Occipital lobe (tissue), 2 donors: ENCODE data around the gene CALML3. TPM values are rescaled to one million over a fixed set of nuclear protein-coding genes. Genes with fewer than 3 reads are reported as not detected.

Source experiments
- DNase-seq: peaks from one replicate; lab custom pipeline; 2025; lab: John Stamatoyannopoulos, UW
- total RNA-seq: library from RNA; depleted of rRNA; stranded (reverse); fragments of >200 nt; gene quantifications from one replicate; pipeline ENCODE4 v1.2.3, GENCODE V29; 2014

CALML3 gene
- total RNA-seq, 1 donor from 2014 or later = not detected

GRCh38 chr10:5525561-5526341 lies 990 bp downstream of the CALML3 start:
- DNase-seq = no peak

DNA sequence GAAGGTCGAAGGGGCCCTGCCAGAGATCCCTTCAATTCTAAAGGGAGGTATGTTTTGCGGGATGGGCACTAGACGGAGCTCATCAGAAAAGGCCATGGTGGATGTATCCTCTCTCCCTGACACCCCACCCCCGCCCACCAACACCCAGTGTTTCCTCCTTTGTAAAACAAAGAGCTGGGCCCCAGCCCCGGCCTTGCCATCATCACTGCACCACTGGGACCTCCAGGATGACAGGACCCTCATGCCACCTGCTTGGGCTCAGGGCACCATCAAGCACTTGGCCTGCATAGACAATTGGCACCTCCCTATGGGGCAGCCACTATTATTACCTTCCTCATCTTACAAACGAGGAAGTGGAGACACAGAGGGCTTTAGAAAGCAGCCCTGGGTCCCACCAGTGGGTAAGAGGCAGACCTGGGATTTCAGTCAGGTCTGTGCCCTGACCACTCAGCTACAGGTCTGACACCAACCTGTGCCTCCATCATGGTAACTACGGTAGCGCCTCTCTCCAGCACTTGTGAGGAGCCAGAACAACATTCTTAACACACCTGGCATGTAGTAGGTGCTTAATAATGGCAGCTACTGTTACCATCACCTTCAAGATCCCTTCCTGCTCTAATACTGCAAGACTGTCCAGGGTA lies 2.0 kb downstream of the CALML3 start:
- DNase-seq = no peak

GRCh38 chr10:5527332-5528200 lies 2.8 kb downstream of the CALML3 start:
- DNase-seq = no peak

- no peak for DNase-seq
These were observed 4.4 kb downstream of the CALML3 start for GRCh38 chr10:5528989-5529701.

DNA sequence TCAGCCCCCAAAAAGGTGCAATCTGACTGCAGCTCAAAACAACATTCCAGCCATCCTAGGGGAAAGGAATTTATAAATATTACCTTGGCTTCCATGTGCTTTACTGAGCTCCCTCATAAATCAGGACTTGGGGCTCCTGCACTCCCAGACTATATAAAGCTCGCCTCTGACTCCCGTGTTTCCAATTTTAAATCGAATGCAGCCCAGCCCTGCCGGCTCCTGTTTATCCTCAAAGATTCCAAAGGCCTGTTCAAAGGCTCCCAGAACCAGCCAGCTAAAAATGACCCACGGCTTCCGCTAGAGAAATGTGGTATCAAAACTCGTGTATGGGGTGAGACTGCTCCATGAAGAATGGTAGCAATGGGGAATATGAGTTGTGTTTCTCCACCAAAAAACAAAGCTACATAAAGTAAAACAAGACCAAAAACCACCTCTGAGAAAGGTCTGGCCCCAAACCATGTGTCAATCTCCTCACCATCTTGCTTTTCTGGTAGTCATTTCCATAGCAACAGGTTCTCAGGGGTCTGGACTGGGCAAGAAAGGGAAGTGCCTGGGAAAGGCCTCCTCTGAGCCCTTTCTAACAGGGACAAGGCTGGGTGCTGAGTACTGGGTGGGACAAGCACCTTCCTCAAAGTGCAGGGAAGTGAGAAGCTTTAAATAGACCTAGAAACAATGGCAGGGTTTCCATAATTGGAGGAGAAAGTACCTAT lies 5.1 kb downstream of the CALML3 start:
- no peak for DNase-seq

DNA sequence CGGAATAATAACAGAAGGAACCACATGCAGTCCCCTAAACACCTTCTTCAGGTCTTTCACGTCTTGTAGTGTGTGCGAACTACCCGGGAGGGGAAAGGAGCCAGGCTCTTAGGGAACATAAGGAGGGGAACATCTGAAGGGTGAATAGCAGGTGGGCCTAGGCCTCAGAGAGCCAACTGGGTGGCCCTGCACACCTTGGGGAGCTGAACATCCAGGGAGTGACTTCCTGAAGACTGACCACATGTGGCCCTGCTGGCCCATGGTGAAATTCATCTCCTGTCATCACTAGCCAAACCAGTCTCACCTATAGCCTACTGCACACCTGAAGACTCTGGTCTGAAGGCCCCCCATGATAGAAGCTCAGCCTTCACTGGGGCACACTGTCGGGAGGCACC lies 5.6 kb downstream of the CALML3 start:
- DNase-seq = no peak

- DNase-seq = no peak
These were observed 6.2 kb downstream of the CALML3 start for GRCh38 chr10:5530846-5531557.

DNA sequence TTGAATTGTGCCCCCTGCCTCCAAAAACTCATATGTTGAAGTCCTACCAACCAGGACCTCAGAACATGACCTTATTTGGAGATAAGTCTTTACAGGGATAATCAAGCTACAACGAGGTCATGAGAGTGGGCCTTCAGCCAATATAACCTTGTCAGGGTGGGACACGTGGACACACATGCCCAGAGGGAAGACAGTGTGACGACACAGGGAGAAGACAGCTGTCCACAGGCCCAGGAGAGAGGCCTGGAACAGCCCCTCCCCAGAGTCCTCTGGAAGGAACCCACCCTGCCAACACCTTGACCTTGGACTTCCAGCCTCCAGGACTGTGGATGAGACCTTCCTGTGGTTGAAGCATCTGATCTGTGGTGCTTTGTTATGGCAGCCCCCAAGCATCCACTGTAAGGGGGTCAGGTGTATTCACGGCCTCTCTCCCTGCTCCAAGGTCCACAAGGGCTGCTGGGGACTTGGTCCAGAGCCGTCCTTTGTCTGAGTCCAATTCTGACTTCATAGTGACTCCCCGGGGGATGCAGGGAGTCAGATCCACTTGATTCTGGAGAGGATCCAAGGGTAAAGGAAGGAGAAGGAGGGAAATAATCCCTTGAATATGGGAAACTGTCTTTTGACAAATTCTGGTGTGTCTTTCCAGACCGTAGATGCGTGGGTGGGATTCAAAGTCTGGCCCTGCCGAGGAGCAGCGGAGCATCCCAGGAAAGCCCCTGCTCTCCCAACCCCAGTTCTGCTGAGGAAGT lies 7.0 kb downstream of the CALML3 start:
- DNase-seq = no peak

DNA sequence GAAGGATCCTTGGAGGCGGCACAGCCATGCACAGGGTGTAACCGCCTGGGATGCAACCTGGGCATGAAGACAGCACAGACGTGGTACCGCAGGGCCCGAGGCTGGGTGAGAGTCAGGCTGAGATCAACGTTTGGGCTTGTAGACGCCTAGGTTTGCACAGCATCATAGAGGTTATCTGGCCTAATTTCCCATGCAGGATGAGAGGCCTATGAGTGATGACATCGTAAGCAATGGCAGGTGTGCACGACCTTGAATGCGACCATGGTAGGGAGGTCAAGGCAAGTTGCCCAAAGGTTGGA lies 7.5 kb downstream of the CALML3 start:
- DNase-seq = no peak

DNA sequence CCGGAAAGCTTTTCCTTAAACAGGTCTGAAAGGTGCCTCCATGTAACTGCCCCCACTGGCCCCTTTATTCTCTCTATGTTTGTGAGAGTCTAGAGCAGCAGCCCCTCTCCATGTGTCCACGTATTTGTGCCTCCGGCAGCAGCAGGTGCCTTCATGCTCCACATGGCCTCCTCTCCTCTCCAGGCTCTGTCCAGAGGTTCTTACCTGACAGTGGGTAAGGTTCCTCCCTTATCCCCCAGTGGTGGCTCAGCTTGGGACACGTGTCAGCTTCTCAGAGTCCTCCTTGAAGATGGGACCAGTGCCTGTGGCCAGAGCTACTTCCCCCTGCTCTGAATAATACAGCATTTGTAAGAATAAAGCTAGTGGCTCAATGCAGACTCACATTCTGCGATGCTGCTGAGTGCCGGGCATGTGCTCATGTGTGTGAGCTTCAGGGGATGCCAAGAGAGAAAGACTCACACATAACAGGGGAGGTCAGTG lies 7.9 kb downstream of the CALML3 start:
- no peak for DNase-seq

DNA sequence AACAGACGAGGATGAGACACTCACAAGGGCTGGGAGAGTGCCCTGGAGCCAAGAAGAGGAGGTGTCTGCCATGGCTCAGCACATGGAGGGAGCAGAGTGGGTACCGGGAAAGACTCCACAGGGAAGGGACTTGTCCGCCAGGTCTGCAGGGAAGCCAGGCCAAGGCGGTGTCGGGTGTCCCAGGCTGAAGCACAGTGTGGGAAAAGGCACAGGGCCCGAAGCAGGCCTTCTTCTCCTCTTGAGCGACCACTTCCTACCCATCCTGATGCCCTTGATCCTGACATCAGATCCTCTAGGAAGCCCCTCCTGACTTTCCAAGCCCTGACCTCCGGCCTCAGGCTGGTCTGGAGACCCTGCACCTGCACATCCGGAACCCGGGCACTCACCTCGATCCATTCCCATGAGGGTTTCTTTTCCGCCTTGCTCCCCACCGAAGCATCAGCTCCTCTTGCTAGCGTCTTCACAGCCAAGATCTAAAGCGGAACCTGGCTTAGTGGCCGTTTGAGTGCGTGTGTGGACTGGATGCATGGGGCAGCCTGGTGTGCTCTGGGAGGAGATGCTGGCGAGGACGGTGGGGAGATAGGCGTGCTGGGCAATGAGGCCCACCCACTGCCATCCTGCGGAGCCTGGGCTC lies 8.5 kb downstream of the CALML3 start:
- DNase-seq = no peak

DNA sequence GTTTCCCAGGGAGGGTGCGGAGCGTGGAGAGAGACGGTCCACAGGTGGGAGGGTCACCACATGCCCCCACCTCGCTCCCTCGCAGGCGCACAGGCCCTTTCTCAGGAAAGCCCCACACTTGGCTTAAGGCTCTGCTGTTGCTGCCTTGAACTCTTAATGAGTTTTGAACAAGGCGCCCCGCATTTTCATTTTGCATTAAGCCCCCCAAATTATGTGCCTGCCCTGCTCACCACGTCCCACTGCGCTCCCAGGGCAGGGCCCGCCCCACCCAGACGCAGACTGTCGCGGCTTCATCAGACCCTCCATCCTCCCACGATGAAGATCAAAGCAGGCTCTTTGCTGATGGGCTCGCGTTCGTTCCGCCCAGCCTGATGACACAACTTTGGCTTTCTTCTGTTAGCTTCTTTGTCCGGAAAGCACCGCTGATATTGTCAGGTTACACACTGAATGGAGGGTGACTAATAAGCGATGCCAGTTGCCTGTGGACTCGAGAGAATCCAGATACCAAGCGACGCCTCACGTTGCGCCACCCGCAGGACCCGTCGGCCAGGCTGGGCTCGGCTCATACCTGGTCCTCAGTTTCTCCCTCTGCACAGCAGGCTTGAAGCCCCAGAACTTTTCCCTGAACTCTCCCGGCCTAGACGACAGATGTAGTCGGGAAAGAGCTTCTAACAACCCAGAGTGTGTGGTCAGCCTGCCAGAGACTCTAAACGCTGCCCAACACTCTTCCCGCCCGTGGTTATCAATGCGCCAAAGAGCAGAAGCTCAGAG lies 9.5 kb downstream of the CALML3 start:
- no peak for DNase-seq

DNA sequence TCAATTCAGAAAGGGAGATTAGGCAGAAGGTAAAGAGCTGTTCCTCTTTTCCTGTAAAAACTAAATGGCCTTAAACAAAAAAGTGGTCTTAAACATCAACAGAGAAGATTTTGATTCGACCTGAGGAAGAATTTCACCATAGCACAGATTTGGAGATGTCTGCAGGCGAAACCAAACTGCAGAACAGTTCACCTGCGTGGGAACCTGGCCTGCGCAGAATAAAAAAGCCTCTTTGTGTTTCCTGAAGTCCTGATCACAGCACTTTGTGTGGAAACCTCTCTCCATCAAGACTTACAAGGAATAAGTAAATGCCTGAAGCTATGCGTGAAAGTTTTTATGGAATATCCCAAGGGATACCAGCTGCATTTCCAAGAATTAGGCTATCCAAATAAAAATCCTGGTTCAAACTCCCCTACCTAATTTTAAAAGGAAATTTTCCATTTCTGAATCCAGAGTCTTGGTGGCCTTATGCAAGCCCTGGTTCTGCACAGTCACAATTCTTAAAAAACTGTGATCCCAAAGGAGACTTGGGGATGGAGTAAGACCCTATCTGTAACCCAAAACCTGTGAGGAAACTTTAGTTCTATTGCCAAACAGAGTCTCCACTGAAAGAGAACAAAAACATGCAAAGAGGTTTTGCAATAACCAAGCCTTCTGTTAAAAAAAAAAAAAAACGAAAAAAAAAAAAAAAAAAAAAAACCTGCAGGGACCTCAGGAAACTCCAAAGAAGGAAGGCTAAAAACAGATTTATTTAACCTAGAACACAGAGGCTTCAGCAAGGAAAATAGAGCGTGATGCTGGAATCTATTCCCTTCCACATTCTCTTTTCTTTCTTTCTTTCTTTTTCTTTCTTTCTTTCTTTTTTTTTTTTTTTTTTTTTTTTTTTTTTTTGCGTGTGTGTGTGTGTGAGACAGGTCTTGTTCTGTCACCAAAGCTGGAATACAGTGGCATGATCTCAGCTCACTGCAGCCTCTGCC lies 10.4 kb downstream of the CALML3 start:
- DNase-seq = no peak

DNA sequence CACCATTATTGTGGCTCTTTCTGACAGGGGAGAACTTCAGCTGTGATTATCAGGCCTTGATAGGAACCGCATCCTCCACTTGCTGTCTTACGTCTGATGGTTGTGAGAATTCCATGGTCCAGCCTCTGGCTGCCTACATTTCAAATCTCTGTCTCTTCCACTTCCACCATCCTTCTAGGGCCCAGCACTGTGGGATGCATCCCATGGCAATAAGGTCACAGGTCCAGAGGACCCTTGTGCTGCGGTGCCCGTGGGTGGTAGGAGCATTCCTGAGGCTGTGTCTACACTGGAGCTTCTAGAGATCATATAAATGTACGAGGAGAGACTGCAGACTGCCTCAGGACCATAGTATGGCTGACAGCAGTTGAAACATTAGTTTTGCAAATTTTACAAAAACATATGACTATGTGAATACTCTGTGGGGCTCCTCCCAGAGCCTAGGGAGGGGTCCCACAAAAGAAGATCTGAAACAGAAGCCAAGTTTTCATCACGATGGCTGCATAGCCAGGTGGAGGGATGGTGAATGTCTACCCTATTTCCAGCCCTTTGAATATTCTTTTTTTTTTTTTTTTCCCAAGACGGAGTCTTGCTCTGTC lies 11.8 kb downstream of the CALML3 start:
- DNase-seq = no peak

DNA sequence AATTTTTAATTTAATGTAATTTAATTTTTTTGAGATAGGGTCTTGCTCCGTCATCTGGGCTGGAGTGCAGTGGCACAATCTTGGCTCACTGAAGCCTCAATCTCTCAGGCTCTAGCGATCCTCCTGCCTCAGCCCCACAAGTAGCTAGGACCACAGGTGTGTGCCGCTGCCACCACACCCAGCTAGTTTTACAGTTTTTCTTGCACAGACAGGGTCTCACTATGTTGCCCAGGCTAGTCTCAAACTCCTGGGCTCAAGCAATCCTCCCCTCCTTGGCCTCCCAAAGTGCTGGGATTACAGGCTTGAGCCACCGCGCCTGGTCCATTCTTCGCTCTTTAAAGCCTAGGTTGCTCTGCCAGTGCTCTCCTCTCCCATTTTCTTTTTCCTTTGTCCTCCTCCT lies 12.9 kb downstream of the CALML3 start:
- no peak for DNase-seq

DNA sequence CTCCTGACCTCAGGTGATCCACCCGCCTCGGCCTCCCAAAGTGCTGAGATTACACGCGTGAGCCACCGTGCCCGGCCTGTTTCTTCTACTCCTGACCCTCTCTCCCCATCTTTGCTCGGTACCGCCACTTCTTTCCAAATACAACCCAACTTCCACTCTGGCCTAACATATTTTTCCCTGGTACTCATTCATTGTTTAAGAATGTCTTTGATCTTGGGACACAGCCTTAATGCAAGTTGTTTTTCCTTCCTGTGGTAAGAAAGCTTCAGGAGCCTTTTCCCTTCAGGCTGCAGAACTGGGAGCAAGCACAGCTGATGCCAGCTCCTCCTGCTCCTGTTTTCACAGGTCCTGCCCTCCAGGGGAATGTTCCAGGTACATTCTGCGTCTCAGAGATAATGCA lies 13.7 kb downstream of the CALML3 start:
- DNase-seq = no peak
